Neural progenitor cell (in vitro differentiated cells): Measurements from ENCODE around the gene ABLIM2. TPM values are rescaled to one million over a fixed set of nuclear protein-coding genes. Genes with fewer than 3 reads are reported as not detected.

Experiments used
- DNase-seq: peaks from one replicate; pipeline ENCODE4 v3.0.0-alpha.2; 2016; ENCODE audit warnings: low spot score
- H2AFZ ChIP-seq: fragments of 200-600 bp; sonication (generic); replicated peaks from 2 replicates; pipeline ENCODE4 v1.6.1; 2016; ENCODE audit warnings: antibody characterized with exemption
- H3F3A ChIP-seq: fragments of 200-600 bp; sonication (generic); 2 replicates; pipeline ENCODE4 v1.6.1; 2016; ENCODE audit warnings: antibody characterized with exemption, low read depth
- H3K27ac ChIP-seq: fragments of 200-600 bp; sonication (generic); 2 replicates; pipeline ENCODE4 v1.5.1; 2016; ENCODE audit warnings: mild to moderate bottlenecking
- H3K27me3 ChIP-seq: fragments of 200-600 bp; sonication (generic); 2 replicates; pipeline ENCODE4 v1.6.1; 2016; ENCODE audit warnings: mild to moderate bottlenecking, moderate library complexity
- H3K36me3 ChIP-seq: fragments of 200-600 bp; sonication (generic); 2 replicates; pipeline ENCODE4 v1.5.1; 2016
- H3K4me1 ChIP-seq: fragments of 200-600 bp; sonication (generic); 2 replicates; pipeline ENCODE4 v1.6.1; 2016; ENCODE audit warnings: mixed run types
- H3K4me2 ChIP-seq: fragments of 200-600 bp; sonication (generic); 2 replicates; pipeline ENCODE4 v1.6.1; 2016
- H3K4me3 ChIP-seq: fragments of 200-600 bp; sonication (generic); 2 replicates; pipeline ENCODE4 v1.5.1; 2016
- H3K79me2 ChIP-seq: fragments of 200-600 bp; sonication (generic); 2 replicates; pipeline ENCODE4 v1.6.1; 2016; ENCODE audit warnings: low read depth
- H3K9ac ChIP-seq: fragments of 200-600 bp; sonication (generic); 2 replicates; pipeline ENCODE4 v1.6.1; 2016
- H3K9me3 ChIP-seq: fragments of 200-600 bp; sonication (generic); 2 replicates; pipeline ENCODE4 v1.5.1; 2016; ENCODE audit warnings: low read depth
- H4K20me1 ChIP-seq: fragments of 200-600 bp; sonication (generic); 2 replicates; pipeline ENCODE4 v1.6.1; 2016; ENCODE audit warnings: low read depth
- H3K27ac Mint-ChIP-seq: 3 replicates; pipeline ENCODE4 v1.8.0; 2021; ENCODE audit warnings: mixed read lengths
- H3K27me3 Mint-ChIP-seq: 2 replicates; pipeline ENCODE4 v1.8.0; 2022; ENCODE audit warnings: low read depth, mild to moderate bottlenecking, inconsistent platforms, moderate library complexity, mixed read lengths; ENCODE audit not compliant: insufficient read depth
- H3K36me3 Mint-ChIP-seq: 3 replicates; pipeline ENCODE4 v1.8.0; 2021; ENCODE audit warnings: mixed read lengths
- H3K4me1 Mint-ChIP-seq: 3 replicates; pipeline ENCODE4 v1.8.0; 2021; ENCODE audit warnings: mixed read lengths
- H3K4me3 Mint-ChIP-seq: 3 replicates; pipeline ENCODE4 v1.8.0; 2021; ENCODE audit warnings: mild to moderate bottlenecking, moderate library complexity, mixed read lengths
- H3K9me3 Mint-ChIP-seq: 3 replicates; pipeline ENCODE4 v1.8.0; 2020; ENCODE audit warnings: mixed read lengths
- CTCF ChIP-seq: fragments of 200-600 bp; sonication (generic); IDR thresholded peaks from 2 replicates; pipeline ENCODE4 v1.5.1; 2017; ENCODE audit warnings: antibody characterized with exemption, mild to moderate bottlenecking
- EZH2 ChIP-seq: fragments of 200-600 bp; sonication (generic); IDR thresholded peaks from 2 replicates; pipeline ENCODE4 v1.6.1; 2017; ENCODE audit warnings: antibody characterized with exemption, mild to moderate bottlenecking, moderate library complexity
- EZH2phosphoT487 ChIP-seq: fragments of 200-600 bp; sonication (generic); IDR thresholded peaks from 2 replicates; pipeline ENCODE4 v1.6.1; 2017; ENCODE audit warnings: antibody characterized with exemption
- total RNA-seq: library from RNA; depleted of rRNA; stranded (reverse); fragments of >200 nt; gene quantifications from 2 replicates; pipeline ENCODE4 v1.2.3, GENCODE V29; 2015; ENCODE audit warnings: low replicate concordance

Gene ABLIM2
- total RNA-seq, 1 donor from 2014 or later = 0.24 TPM

- H3K36me3 Mint-ChIP-seq = no peaks in the 10 kb centered on the region
- H2AFZ ChIP-seq = no peak overlapping the region
- no peaks in the 10 kb centered on the region for H3K9me3 ChIP-seq
- H3K4me3 Mint-ChIP-seq = peak overlapping the region; percentile 87
- H3K4me1 Mint-ChIP-seq = peaks cover 36% of the 10 kb centered on the region
- H3K9ac ChIP-seq = no peak overlapping the region
- peak overlapping the region; percentile 4 for H3K27ac Mint-ChIP-seq
- H3K27me3 Mint-ChIP-seq = peaks cover 19% of the 10 kb centered on the region
- H3K79me2 ChIP-seq = peaks cover 8% of the 10 kb centered on the region
- H3K4me1 ChIP-seq = peaks cover 7% of the 10 kb centered on the region
- H3F3A ChIP-seq = peaks cover 23% of the 10 kb centered on the region
- no peak for TF ChIP-seq CTCF
- TF ChIP-seq EZH2phosphoT487 = no peak
- no peak for TF ChIP-seq EZH2
- peaks cover 18% of the 10 kb centered on the region for H3K27me3 ChIP-seq
- peaks cover 25% of the 10 kb centered on the region for H4K20me1 ChIP-seq
- no peak for DNase-seq
- no peak overlapping the region for H3K27ac ChIP-seq
- peak overlapping the region; percentile 93 for H3K4me2 ChIP-seq
- no peaks in the 10 kb centered on the region for H3K36me3 ChIP-seq
- peak overlapping the region; percentile 91 for H3K4me3 ChIP-seq
- H3K9me3 Mint-ChIP-seq = no peaks in the 10 kb centered on the region
Observed at GRCh38 chr4:7938266-7938608, 220.4 kb downstream of the ABLIM2 start.

- Histone ChIP-seq H3K4me2 (no peak overlapping the region), H3K9ac (no peak overlapping the region), H3K79me2 (peaks cover 8% of the 10 kb centered on the region)
Observed at GRCh38 chr4:7937006-7937405, 221.6 kb downstream of the ABLIM2 start.

GRCh38 chr4:7933651-7934510 lies 224.7 kb downstream of the ABLIM2 start:
- Histone ChIP-seq H3K9ac (no peak overlapping the region), H3K79me2 (peaks cover 10% of the 10 kb centered on the region), H3F3A (peaks cover 13% of the 10 kb centered on the region), H3K4me3 (no peak overlapping the region), H3K36me3 (no peaks in the 10 kb centered on the region), H3K9me3 (no peaks in the 10 kb centered on the region), H3K4me2 (no peak overlapping the region), H2AFZ (no peak overlapping the region), H3K27ac (no peak overlapping the region), H4K20me1 (peaks cover 32% of the 10 kb centered on the region), H3K27me3 (peaks cover 14% of the 10 kb centered on the region), H3K4me1 (peaks cover 17% of the 10 kb centered on the region)
- Mint-ChIP-seq H3K4me1 (peaks cover 37% of the 10 kb centered on the region), H3K36me3 (peaks cover 1% of the 10 kb centered on the region), H3K27ac (no peak overlapping the region), H3K4me3 (peak overlapping the region; percentile 20), H3K9me3 (no peaks in the 10 kb centered on the region), H3K27me3 (peaks cover 20% of the 10 kb centered on the region)
- no peak for TF ChIP-seq EZH2phosphoT487
- TF ChIP-seq EZH2 = no peak
- TF ChIP-seq CTCF = no peak
- no peak for DNase-seq

More at GRCh38 chr4:7937006-7937405, 221.6 kb downstream of the ABLIM2 start:
- DNase-seq = no peak
- Histone ChIP-seq H3K9me3 (no peaks in the 10 kb centered on the region), H3K36me3 (no peaks in the 10 kb centered on the region), H3K27ac (no peak overlapping the region), H4K20me1 (peaks cover 25% of the 10 kb centered on the region), H3K27me3 (peaks cover 18% of the 10 kb centered on the region), H3K4me3 (no peak overlapping the region), H2AFZ (no peak overlapping the region), H3F3A (peaks cover 23% of the 10 kb centered on the region), H3K4me1 (peaks cover 7% of the 10 kb centered on the region)
- Mint-ChIP-seq H3K27ac (no peak overlapping the region), H3K36me3 (peaks cover 1% of the 10 kb centered on the region), H3K9me3 (no peaks in the 10 kb centered on the region), H3K4me3 (peak overlapping the region; percentile 87), H3K27me3 (peaks cover 19% of the 10 kb centered on the region), H3K4me1 (peaks cover 34% of the 10 kb centered on the region)
- TF ChIP-seq EZH2 = no peak
- TF ChIP-seq EZH2phosphoT487 = no peak
- no peak for TF ChIP-seq CTCF
